Lung (tissue), 12 donors: ENCODE results near the gene ARHGAP45. TPM values are rescaled to one million over a fixed set of nuclear protein-coding genes. Genes with fewer than 3 reads are reported as not detected.

Experiments used
- ATAC-seq: fragments of 200-7000 bp; cut with Tn5 transposase; one replicate; pipeline ENCODE4 v1.9.1; 2020; ENCODE audit warnings: moderate number of reproducible peaks; ENCODE audit not compliant: insufficient read depth, low FRiP score
- DNase-seq, 3 donors: peaks; one replicate each; pipeline ENCODE4 v3.0.0-alpha.2; 2013 to 2017
- H3K27ac ChIP-seq, 2 donors: one replicate each; pipeline ENCODE4 v1.5.1; 2013; ENCODE audit warnings: mild to moderate bottlenecking in 2 of 2, moderate library complexity in 2 of 2, control low read depth in 1 of 2, inconsistent platforms in 1 of 2, low read depth in 1 of 2, low read length in 1 of 2
- H3K27me3 ChIP-seq, 3 donors: one replicate each; pipeline ENCODE4 v1.5.1; 2013; ENCODE audit warnings: low read length in 2 of 3; ENCODE audit not compliant: control insufficient read depth in 3 of 3, insufficient read depth in 3 of 3
- H3K36me3 ChIP-seq, 4 donors: one replicate each; pipeline ENCODE4 v1.5.1; 2013; ENCODE audit warnings: low read length in 4 of 4, mild to moderate bottlenecking in 1 of 4, moderate library complexity in 1 of 4; ENCODE audit not compliant: control insufficient read depth in 4 of 4, insufficient read depth in 4 of 4
- H3K4me1 ChIP-seq, 5 donors: one replicate each; pipeline ENCODE4 v1.5.1; 2013; ENCODE audit warnings: low read length in 5 of 5, mild to moderate bottlenecking in 2 of 5, moderate library complexity in 1 of 5; ENCODE audit not compliant: control insufficient read depth in 5 of 5, insufficient read depth in 5 of 5
- H3K4me3 ChIP-seq: one replicate; pipeline ENCODE4 v1.5.1; 2013; ENCODE audit warnings: mild to moderate bottlenecking, control low read depth, moderate library complexity
- H3K9ac ChIP-seq, 2 donors: one replicate each; pipeline ENCODE4 v1.5.1; 2013; ENCODE audit warnings: low read length in 2 of 2, control low read depth in 1 of 2; ENCODE audit not compliant: insufficient read depth in 1 of 2
- H3K9me3 ChIP-seq, 4 donors: one replicate each; pipeline ENCODE4 v1.5.1; 2013; ENCODE audit warnings: low read length in 3 of 4, mild to moderate bottlenecking in 1 of 4, moderate library complexity in 1 of 4; ENCODE audit not compliant: control insufficient read depth in 4 of 4, insufficient read depth in 3 of 4
- WGBS, 2 donors: extraction: QIAGEN DNeasy Blood & Tissue Kit; methylation state at CpG; one replicate each; pipeline ENCODE4 v1.1.7; 2013; 5-methylcytosine and 5-hydroxymethylcytosine counted together
- polyA plus RNA-seq, 2 donors: library from polyadenylated mRNA; stranded (reverse); fragments of 200-250 nt; gene quantifications; one replicate each; pipeline ENCODE4 v1.2.1, GENCODE V29; 2013
- total RNA-seq, 2 donors: library from RNA; depleted of rRNA in 1 of 2; stranded (reverse); fragments of >200 nt in 1 of 2; gene quantifications; one replicate each; pipeline ENCODE4 v1.2.1, GENCODE V29; 2014 to 2021
- TF ChIP-seq, protein P1 (sequence below): IDR thresholded peaks from 2 replicates; pipeline ENCODE4 v1.5.1; 2012; ENCODE audit warnings: mild to moderate bottlenecking; ENCODE audit errors: control extremely low read depth, extremely low read depth
- donor health status: control.
- donor health status: control.
- donor health status: Bipolar disorder and iron deficiency.
- donor health status: healthy.
- donor health status: DM: yes; HTN: yes; CAD: no.

Gene ARHGAP45
- total and polyA plus RNA-seq, 4 donors, result 23.8 to 117 (median 80.9) TPM

DNA sequence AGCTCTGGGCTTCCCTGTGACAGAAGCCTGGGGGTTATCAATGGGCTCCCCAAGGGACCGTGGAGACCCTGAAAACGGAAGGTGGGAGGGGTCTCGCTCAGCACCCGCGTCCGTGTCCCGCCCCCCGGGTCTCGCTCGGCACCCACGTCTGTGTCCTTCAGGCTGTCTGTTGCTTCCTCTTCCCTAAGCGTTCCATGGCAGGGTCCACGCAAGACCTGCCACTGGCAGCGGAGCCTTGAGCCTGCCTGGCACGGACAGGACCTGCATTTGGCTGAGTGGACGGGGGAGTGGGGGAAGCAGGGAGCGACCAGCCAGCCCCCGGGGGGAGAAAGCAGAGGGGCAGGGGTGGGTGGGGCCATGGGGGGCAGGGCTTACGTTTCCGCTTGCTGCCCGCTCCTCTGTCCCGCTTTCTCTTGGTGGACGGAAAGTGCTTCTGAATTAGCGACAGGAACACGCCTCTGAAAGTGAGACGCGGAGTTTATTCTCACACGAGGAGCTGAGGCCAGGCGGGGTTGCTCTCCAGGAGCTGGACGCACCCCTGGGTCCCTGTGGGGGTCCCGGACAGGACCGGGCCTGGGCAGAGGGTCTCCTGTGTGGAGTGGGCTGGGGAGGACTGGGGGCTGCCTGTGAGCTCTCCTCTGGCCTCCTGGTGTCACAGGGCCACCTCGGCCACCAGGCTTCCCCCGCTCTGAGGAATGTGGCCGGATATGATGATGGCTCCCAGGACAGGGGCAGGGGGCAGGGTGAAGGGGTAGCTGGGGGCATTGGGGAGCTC, 48.9 kb downstream of the ARHGAP45 start:
- TF ChIP-seq, protein P1, sequence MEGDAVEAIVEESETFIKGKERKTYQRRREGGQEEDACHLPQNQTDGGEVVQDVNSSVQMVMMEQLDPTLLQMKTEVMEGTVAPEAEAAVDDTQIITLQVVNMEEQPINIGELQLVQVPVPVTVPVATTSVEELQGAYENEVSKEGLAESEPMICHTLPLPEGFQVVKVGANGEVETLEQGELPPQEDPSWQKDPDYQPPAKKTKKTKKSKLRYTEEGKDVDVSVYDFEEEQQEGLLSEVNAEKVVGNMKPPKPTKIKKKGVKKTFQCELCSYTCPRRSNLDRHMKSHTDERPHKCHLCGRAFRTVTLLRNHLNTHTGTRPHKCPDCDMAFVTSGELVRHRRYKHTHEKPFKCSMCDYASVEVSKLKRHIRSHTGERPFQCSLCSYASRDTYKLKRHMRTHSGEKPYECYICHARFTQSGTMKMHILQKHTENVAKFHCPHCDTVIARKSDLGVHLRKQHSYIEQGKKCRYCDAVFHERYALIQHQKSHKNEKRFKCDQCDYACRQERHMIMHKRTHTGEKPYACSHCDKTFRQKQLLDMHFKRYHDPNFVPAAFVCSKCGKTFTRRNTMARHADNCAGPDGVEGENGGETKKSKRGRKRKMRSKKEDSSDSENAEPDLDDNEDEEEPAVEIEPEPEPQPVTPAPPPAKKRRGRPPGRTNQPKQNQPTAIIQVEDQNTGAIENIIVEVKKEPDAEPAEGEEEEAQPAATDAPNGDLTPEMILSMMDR, result no peak
- no peak overlapping the region for H3K4me3 ChIP-seq
- no peak overlapping the region for H3K9ac ChIP-seq
- H3K4me1 ChIP-seq, result peaks cover 0 to 9% (median 6%) of the 10 kb centered on the region in 5 donors
- DNase-seq, result no peak
- H3K9me3 ChIP-seq, result no peaks in the 10 kb centered on the region
- peaks cover 9 to 84% (median 14%) of the 10 kb centered on the region in 4 donors for H3K36me3 ChIP-seq
- 91 to 92% methylated on average over 35 of the region's 35 CpGs for WGBS, 2 donors
- no peaks in the 10 kb centered on the region for H3K27me3 ChIP-seq
- ATAC-seq, result no peak
- H3K27ac ChIP-seq, result no peak overlapping the region

DNA sequence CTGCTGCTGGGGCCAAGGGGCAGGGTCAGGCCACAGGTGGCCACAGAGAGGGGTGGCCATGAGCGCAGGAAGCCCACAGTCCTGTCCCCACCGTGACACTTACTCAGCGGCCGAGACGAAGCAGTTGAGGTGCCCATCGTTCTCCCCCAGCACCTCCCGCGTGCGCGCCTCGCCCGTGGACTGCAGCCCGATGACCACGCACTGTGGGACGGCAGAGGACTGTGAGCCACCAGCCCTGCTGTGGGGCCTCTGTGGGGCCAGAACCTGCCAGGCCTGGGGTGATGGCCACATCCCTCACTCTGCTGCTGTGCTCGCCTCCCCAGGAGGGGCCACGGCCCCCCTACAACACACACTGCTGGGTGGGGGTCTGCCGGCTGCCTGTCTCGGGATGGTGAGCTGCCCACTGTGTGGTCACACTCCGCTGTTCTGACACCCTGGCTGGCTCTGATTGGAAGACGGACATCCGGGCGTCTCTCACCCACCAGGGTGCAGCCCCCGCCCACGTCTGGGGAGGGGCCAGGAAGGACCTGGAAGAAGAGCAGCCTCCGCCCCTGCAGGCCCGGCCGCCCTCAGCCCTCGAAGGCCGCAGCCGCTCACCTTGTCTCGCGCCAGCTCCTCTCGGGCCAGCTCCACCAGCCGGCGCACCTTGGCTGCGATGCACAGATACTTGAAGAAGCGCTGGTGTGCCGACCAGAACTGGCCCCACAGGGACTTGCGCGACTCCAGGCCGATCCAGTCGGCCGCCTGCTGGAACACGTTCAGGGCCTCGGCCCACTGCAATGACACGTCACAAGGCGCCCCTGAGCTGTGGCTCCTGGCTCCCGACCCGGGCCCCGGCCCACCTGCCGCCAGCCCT, 50.0 kb downstream of the ARHGAP45 start:
- H3K4me1 ChIP-seq, result peaks cover 0 to 9% (median 6%) of the 10 kb centered on the region in 5 donors
- peaks cover 8 to 86% (median 17%) of the 10 kb centered on the region in 4 donors for H3K36me3 ChIP-seq
- no peak for ATAC-seq
- H3K9ac ChIP-seq, result no peak overlapping the region
- 93 to 96% methylated on average over 50 to 52 of the region's 52 CpGs for WGBS, 2 donors
- no peak for DNase-seq
- H3K27ac ChIP-seq, result no peak overlapping the region
- H3K27me3 ChIP-seq, result no peaks in the 10 kb centered on the region
- no peaks in the 10 kb centered on the region for H3K9me3 ChIP-seq
- TF ChIP-seq, protein P1, result no peak
- no peak overlapping the region for H3K4me3 ChIP-seq

DNA sequence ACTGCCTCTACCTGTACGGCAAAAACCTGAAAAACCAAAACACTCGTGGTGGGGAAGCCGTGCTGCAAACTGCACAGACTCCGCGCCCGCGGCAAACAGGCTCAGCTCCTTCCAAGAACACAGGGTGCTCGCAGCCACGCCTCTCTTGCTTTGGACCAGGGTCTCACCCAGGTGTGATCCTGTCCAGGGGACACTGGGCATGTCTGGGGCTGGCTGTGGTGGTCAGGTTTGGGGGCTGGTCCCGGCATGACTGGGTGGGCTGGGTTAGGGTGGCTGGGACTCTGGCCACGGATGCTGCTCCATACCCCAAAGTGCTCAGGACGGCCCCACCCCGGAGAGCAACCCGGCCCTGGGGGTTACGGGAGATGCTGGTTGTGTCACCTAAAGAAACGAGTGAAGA, 50.7 kb downstream of the ARHGAP45 start:
- H3K9me3 ChIP-seq, result no peaks in the 10 kb centered on the region
- DNase-seq (no peak), ATAC-seq (no peak)
- H3K4me3 ChIP-seq, result no peak overlapping the region
- no peaks in the 10 kb centered on the region for H3K27me3 ChIP-seq
- peaks cover 11 to 85% (median 18%) of the 10 kb centered on the region in 4 donors for H3K36me3 ChIP-seq
- TF ChIP-seq, protein P1, result no peak
- H3K9ac ChIP-seq, result no peak overlapping the region
- H3K4me1 ChIP-seq, result peaks cover 0 to 9% (median 6%) of the 10 kb centered on the region in 5 donors
- 93 to 96% methylated on average over 16 of the region's 16 CpGs for WGBS, 2 donors
- no peak overlapping the region for H3K27ac ChIP-seq
